Smooth muscle cell (in vitro differentiated cells): Measurements from ENCODE around the gene WDR19. TPM values are rescaled to one million over a fixed set of nuclear protein-coding genes. Genes with fewer than 3 reads are reported as not detected.

ENCODE experiments used
- DNase-seq: peaks from one replicate; lab custom pipeline; 2025; ENCODE audit not compliant: unreplicated experiment; lab: John Stamatoyannopoulos, UW
- H2AFZ ChIP-seq: fragments of 200-600 bp; sonication (generic); 2 replicates; pipeline ENCODE4 v1.6.0; 2016; ENCODE audit warnings: antibody characterized with exemption, low read depth, mild to moderate bottlenecking
- H3F3A ChIP-seq: fragments of 200-600 bp; sonication (generic); 2 replicates; pipeline ENCODE4 v1.6.0; 2017; ENCODE audit warnings: antibody characterized with exemption, low read depth
- H3K27ac ChIP-seq: fragments of 200-600 bp; sonication (generic); 2 replicates; pipeline ENCODE4 v1.5.1; 2016; ENCODE audit warnings: low read depth, mild to moderate bottlenecking
- H3K27me3 ChIP-seq: fragments of 200-600 bp; sonication (generic); 2 replicates; pipeline ENCODE4 v1.6.1; 2016; ENCODE audit warnings: low read depth, mild to moderate bottlenecking
- H3K36me3 ChIP-seq: fragments of 200-600 bp; sonication (generic); 2 replicates; pipeline ENCODE4 v1.5.1; 2016; ENCODE audit warnings: low read depth
- H3K4me1 ChIP-seq: fragments of 200-600 bp; sonication (generic); 2 replicates; pipeline ENCODE4 v1.5.1; 2016; ENCODE audit warnings: low read depth
- H3K4me2 ChIP-seq: fragments of 200-600 bp; sonication (generic); 2 replicates; pipeline ENCODE4 v1.6.0; 2016; ENCODE audit warnings: mild to moderate bottlenecking
- H3K4me3 ChIP-seq: fragments of 200-600 bp; sonication (generic); 2 replicates; pipeline ENCODE4 v1.5.1; 2016; ENCODE audit warnings: mild to moderate bottlenecking
- H3K79me2 ChIP-seq: fragments of 200-600 bp; sonication (generic); 2 replicates; pipeline ENCODE4 v1.6.0; 2016; ENCODE audit warnings: low read depth, mild to moderate bottlenecking
- H3K9ac ChIP-seq: fragments of 200-600 bp; sonication (generic); 2 replicates; pipeline ENCODE4 v1.6.0; 2016; ENCODE audit warnings: low read depth
- H3K9me3 ChIP-seq: fragments of 200-600 bp; sonication (generic); replicated peaks from 2 replicates; pipeline ENCODE4 v1.5.1; 2016; ENCODE audit warnings: low read depth
- H4K20me1 ChIP-seq: fragments of 200-600 bp; sonication (generic); 2 replicates; pipeline ENCODE4 v1.6.0; 2016; ENCODE audit warnings: low read depth
- CTCF ChIP-seq: fragments of 200-600 bp; sonication (generic); IDR thresholded peaks from 2 replicates; pipeline ENCODE4 v1.5.1; 2017; ENCODE audit warnings: borderline replicate concordance, mild to moderate bottlenecking, antibody characterized with exemption; ENCODE audit not compliant: insufficient read depth, poor library complexity, severe bottlenecking
- WGBS: methylation state at CpG from one replicate; pipeline ENCODE4 v1.1.7; 2016; ENCODE audit warnings: low lambda C conversion rate; 5-methylcytosine and 5-hydroxymethylcytosine counted together
- polyA plus RNA-seq: library from polyadenylated mRNA; unstranded; fragments of >200 nt; fragmentation: Nextera tagmentation; extraction: Ambion mirVana; gene quantifications from 2 replicates; pipeline ENCODE4 v1.2.1, GENCODE V29; 2016
- total RNA-seq: library from RNA; depleted of rRNA; stranded (reverse); fragments of >200 nt; gene quantifications from 2 replicates; pipeline ENCODE4 v1.2.3, GENCODE V29; 2014

Gene WDR19
- total and polyA plus RNA-seq, 2 experiments from 2014 or later, result 14.0 to 33.5 TPM

DNA sequence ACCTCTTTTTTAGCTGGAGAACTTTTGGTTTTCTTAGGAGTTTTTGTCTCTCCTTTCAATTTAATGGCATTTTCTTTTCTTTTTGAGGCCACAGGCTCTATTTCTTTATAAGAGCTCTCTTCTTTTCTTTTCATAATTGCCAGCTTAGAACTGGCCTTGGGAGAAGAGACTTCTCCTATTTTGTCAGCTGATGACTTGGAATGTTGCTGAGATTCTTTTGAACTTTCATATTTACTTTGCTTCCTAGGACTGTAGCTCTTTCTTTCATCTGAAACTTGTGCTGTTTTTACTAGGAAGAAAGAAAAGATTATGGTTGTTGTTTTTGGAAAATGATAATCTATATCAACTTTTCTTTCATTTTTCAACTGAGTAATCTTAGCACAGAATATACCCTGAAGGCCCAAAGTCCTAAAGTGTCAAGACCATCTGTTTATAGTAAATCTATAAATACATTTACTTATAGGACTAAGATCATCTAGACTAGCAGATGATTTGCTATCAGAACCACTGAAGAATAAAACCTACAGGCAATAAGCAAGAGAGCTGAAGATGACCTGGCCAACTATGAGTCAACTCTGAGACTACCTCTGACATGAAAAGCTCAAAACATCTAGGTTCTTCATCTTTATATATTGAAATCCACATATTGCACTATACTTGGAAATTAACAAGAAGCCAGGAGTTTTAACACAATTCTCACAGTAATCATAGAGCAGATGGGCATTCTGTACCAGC, 138.2 kb downstream of the WDR19 start:
- Histone ChIP-seq H3K4me2 (no peak overlapping the region), H3K79me2 (no peaks in the 10 kb centered on the region), H3K9ac (no peak overlapping the region), H3K27ac (no peak overlapping the region), H3K4me1 (no peaks in the 10 kb centered on the region), H3K36me3 (peaks cover 5% of the 10 kb centered on the region), H3F3A (no peaks in the 10 kb centered on the region), H3K27me3 (no peaks in the 10 kb centered on the region), H2AFZ (no peak overlapping the region), H3K4me3 (no peak overlapping the region), H4K20me1 (no peaks in the 10 kb centered on the region), H3K9me3 (no peaks in the 10 kb centered on the region)
- no peak for TF ChIP-seq CTCF
- DNase-seq, result no peak

DNA sequence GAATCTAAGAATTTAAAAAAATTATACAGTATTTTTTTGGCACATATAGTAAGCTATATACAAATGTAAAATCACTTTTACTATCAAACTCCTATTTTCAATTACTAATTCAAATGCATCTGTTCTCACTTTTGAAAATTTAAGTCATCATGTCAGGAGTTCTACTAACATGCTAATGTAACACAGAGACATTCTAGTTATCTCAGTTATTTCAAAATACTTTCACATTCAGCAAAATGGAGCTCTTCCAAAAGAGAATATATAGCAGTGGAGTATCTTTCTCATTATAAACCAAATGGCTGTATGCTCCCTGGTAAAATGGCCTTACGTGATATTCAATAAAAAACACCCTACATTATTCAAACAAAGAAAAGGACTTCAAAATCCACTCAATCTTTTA, 141.5 kb downstream of the WDR19 start:
- Histone ChIP-seq H3K27ac (no peak overlapping the region), H3K9me3 (no peaks in the 10 kb centered on the region), H2AFZ (no peak overlapping the region), H3K79me2 (peaks cover 8% of the 10 kb centered on the region), H3K9ac (no peak overlapping the region), H4K20me1 (peaks cover 4% of the 10 kb centered on the region), H3K4me2 (no peak overlapping the region), H3F3A (no peaks in the 10 kb centered on the region), H3K36me3 (peaks cover 15% of the 10 kb centered on the region), H3K4me3 (no peak overlapping the region), H3K27me3 (no peaks in the 10 kb centered on the region), H3K4me1 (no peaks in the 10 kb centered on the region)
- DNase-seq, result no peak
- no peak for TF ChIP-seq CTCF
- 100% methylated on average over 1 of the region's 1 CpG for WGBS

- Histone ChIP-seq H3F3A (no peaks in the 10 kb centered on the region), H3K79me2 (peaks cover 15% of the 10 kb centered on the region), H3K4me2 (no peak overlapping the region), H3K4me3 (no peak overlapping the region), H3K36me3 (peaks cover 15% of the 10 kb centered on the region), H3K27ac (no peak overlapping the region), H4K20me1 (peaks cover 4% of the 10 kb centered on the region), H3K4me1 (no peaks in the 10 kb centered on the region), H3K27me3 (no peaks in the 10 kb centered on the region), H2AFZ (no peak overlapping the region), H3K9me3 (no peaks in the 10 kb centered on the region), H3K9ac (no peak overlapping the region)
- no peak for DNase-seq
- TF ChIP-seq CTCF, result no peak
- 96% methylated on average over 2 of the region's 2 CpGs for whole genome bisulfite sequencing
These were observed 142.1 kb downstream of the WDR19 start for GRCh38 chr4:39324446-39324845.

DNA sequence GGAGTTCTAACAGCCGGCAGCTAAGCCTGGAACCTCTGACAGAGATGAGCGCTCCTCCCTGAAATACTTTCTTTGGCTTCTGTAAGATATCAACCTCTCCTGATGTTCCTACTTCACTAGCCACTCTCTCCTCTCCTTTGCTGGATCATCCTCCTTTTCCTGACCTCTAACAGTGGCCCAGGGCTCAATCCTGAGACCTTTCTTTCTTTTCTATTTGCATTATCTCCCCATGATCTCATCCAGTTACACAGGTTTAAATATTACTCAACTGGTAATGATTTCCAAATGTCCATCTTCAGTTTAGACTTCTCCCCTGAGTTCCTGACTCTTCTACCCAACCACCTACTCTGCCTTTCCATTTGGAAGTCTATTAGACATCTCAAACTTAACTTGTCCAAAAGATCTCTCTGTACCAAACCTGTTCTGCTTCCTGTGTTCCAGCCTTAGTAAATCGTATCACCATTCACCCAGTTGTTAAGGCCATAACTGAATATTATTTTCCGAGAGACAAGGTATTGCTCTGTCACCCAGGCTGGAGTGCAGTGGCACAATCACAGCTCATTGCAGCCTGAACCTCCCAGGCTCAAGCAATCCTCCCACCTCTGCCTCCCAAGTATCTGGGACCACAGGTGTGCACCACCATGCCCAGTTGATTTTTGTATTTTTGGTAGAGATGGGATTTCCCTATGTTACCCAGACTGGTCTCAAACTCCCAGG, 142.7 kb downstream of the WDR19 start:
- Histone ChIP-seq H3K9ac (no peak overlapping the region), H3K9me3 (no peaks in the 10 kb centered on the region), H3K27me3 (no peaks in the 10 kb centered on the region), H3K27ac (no peak overlapping the region), H3K4me2 (no peak overlapping the region), H4K20me1 (peaks cover 8% of the 10 kb centered on the region), H3K79me2 (peaks cover 19% of the 10 kb centered on the region), H3K4me1 (no peaks in the 10 kb centered on the region), H2AFZ (no peak overlapping the region), H3K36me3 (peaks cover 15% of the 10 kb centered on the region), H3K4me3 (no peak overlapping the region), H3F3A (no peaks in the 10 kb centered on the region)
- no peak for DNase-seq
- TF ChIP-seq CTCF, result no peak
- 71% methylated on average over 4 of the region's 4 CpGs for WGBS
